ENCODE results near the gene KCNJ9.

KCNJ9 gene

DNA sequence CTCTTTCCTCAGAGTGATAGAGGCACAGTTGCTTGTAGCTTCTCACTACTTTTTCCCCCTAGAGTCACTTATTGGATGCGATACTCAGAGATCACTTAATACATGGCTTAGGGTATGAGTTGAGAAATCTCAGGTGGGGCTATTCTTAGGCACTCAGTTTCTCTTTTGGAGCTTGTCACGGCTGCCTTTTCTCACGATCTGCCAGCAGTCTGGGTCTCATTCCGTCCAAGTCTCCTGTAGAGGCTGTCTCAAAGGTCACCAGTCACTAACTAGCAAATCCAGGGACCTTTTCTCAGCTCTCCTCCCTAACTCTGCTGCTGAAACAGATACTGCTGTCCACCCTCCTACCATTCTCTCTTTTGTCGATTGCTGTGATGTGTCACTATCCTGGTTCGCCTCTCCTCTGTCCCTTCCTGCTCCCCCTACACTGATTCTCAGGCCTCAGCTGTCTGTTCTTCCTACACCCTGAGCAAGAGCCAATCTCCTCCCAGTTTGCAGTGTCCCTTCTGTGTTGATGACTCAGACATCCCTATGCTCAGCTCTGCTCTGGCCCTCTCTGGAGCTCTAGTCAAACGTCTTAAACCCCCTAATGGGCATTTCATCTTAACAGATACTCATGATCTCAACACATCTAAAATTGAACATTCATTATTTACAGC, 46.7 kb downstream of the KCNJ9 start:
- DNase-seq: no peak

DNA sequence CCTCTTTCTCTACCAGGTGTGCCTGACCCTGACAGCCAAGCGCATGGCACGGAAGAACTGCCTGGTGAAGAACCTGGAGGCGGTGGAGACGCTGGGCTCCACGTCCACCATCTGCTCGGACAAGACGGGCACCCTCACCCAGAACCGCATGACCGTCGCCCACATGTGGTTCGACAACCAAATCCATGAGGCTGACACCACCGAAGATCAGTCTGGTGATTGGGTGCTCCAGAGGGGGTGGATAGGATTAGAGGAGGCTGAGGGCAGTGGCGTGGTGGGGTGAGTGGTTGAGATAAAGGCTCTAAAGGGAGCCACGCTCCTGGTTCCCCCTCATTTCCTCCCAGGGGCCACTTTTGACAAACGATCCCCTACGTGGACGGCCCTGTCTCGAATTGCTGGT, 47.3 kb downstream of the KCNJ9 start:
- DNase-seq: no peak

DNA sequence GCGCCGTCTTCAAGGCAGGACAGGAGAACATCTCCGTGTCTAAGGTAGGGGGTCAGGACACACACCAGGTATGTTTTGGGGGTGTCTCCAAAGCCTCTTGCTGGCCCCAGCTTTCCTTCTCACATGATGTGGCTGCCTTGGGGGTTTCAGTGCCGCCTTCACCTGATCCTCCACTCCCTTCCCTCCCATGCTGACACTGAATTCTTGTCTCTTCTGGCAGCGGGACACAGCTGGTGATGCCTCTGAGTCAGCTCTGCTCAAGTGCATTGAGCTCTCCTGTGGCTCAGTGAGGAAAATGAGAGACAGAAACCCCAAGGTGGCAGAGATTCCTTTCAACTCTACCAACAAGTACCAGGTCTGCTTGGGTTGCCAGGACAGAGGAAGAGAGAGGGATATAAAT, 47.7 kb downstream of the KCNJ9 start:
- peak; percentile 5 for DNase-seq

DNA sequence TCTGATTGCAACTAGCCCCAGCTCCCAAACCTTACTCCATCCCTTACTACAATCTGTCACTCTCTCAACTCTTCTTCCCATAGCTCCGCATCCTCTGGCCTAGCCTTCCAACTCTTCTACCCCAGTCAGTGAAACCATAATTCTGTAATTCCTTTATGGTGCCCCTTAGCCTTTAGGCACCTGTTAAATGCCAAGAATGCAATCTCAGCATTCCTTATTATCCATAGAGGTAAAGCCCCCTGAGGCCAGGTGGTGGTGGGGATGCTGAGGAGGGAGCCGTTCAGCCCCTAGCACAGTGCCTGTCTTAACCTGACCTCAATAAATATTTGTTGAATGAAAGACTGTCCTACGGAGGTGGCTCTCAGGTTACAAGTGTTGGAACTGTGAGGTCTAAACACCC, 48.2 kb downstream of the KCNJ9 start:
- DNase-seq: no peak

DNA sequence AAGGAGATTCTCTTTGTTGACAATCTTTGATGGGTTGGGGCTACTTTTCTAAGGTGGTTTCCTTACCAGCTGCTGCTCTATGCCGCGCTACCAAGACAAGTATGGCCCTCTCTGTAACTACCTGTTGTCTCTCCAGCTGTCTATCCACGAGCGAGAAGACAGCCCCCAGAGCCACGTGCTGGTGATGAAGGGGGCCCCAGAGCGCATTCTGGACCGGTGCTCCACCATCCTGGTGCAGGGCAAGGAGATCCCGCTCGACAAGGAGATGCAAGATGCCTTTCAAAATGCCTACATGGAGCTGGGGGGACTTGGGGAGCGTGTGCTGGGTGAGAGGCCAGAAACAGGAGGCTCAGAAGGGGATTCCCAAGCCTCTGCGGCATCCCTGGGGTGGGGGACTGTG, 48.6 kb downstream of the KCNJ9 start:
- no peak for DNase-seq

DNA sequence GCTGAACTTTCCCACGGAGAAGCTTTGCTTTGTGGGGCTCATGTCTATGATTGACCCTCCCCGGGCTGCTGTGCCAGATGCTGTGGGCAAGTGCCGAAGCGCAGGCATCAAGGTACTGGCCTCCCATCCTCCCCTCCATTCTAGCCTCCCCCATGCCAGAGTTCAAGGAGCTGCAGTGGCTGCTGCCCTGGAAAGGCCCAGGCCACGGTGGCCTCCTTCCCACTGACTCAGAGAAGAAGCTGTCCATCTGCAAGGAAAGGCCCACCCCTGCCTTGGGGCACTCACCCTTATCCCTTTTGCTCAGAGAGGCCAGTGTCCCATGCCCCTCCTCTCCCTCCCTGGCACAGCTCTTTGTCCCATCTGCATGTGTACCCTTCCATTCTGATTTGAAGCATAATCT, 49.1 kb downstream of the KCNJ9 start:
- no peak for DNase-seq

DNA sequence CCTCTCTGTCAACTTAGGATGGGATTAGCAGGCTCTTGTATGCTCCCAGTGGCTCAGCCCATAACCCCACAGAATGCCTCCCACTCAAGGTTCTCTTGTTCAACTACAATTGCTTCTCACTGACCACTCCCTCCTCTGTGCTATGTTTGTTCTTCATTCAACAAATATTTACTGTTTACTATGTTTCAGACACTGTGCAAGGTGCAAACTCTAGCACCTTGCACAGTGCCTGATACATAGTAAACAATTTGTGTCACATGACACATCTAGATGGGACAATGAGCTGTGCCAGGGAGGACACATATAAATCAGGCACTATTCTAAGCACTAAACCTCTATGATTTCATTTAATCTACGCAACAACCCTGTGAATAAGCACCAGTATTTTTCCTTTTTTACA, 49.6 kb downstream of the KCNJ9 start:
- no peak for DNase-seq

DNA sequence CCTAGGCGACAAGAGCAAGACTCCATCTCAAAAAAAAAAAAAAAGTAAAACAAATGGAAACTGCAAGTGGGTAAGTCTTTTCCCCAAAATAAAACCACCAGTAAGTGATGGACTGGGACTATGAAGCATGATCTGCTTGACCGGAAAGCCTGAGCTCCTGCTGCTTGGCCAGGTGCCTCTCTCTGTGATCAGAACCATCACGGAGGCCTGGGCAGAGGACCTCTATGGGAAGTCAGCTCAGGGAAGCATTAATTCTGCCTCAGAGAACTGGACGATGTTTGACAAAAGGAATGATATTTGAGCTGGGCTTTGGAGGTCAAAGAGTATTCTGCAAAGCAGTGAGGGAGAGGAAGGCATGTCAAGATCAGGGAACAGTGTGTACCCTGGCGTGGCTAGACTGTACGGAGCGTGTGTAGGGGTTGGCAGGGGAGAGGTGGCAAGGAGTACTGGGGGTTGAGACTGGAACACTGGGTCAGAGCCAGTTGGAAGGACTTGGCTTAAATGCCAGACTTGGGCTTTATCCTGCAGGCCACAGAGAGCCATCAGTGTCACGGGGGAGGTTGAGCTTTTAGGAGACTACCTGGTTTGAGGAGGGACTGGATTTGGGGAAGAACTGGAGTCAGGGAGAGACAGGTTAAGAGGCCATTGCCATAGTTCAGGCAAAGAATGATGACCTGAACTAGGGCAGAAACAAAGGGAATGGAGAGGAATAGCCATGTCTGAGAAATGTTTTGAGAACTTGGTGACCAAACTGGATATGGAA, 50.6 kb downstream of the KCNJ9 start:
- no peak for DNase-seq

DNA sequence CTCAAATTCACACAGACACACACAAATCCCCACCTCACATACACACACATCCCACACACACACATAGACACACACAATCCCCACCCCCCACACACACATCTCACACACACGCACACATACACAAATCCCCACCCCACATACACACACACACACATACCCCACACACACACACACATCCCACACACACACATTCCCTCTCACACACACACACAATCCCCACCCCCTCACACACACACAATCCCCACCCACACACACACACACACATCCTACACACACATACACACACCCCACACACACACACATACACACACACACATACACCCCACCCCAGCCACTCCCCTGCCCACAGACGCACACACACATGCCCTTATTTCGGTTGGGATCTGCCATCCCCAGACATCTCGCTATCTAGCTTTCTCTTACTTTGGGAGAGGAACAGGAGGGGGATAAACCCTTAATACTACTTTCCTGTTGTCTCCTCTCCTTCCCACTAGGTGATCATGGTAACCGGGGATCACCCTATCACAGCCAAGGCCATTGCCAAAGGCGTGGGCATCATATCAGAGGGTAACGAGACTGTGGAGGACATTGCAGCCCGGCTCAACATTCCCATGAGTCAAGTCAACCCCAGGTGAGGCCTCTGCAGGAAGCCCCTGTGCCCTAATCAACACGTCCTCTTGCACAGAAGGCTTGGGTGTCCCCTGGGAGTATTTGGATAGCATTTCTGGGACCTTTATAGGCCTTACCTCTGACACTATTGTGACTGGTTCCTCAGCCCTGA, 52.8 kb downstream of the KCNJ9 start:
- peak; percentile 23 for DNase-seq

DNA sequence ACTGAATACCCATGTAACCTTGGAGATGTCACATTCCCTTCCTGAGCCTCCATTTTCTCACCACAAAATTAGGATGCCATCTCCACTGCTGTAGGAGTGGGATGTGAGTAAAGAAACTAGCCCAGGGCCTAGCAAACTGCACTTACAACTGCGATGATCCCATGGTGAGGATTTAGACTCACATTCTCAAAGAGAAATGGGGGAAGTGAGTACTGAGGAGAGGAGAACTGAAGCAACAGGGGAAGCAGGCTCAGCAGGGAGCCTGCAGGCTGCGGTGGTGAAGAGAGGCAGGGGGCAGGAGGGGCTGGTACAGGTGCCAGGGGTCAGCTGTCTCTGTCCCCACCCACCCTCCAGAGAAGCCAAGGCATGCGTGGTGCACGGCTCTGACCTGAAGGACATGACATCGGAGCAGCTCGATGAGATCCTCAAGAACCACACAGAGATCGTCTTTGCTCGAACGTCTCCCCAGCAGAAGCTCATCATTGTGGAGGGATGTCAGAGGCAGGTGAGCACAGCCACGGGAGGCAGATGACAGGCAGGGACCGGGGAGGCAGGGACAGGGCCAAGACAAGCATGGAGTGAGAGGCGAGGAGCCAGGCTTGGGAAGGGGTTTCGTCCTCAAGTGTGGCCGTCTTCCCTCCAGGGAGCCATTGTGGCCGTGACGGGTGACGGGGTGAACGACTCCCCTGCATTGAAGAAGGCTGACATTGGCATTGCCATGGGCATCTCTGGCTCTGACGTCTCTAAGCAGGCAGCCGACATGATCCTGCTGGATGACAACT, 53.6 kb downstream of the KCNJ9 start:
- DNase-seq: no peak

DNA sequence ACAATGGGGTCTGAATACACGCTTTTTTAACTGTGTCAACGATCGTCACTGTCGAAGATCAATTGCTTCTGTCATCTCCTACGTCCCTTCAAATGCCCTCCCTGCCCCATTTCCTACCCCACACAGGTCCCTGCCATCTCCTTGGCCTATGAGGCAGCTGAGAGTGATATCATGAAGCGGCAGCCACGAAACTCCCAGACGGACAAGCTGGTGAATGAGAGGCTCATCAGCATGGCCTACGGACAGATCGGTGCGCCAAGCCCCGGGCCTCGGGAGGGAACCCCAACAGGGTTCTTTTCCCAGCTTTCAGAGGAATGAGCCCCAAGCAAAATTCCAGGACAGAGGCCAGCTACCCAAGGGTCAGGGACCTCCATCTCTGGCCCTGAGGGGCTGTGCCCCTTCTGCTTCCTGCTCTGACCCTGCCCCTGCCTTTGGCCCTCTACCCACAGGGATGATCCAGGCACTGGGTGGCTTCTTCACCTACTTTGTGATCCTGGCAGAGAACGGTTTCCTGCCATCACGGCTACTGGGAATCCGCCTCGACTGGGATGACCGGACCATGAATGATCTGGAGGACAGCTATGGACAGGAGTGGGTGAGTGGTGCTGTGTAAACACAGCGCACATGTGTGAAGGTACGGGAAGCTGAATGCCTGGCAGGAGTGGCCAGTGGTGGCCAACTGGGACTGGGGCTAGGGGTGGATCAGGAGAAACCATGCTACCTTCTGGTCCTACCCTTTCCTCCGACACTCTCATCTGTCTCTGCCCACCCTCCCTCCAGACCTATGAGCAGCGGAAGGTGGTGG, 55.0 kb downstream of the KCNJ9 start:
- DNase-seq: no peak

DNA sequence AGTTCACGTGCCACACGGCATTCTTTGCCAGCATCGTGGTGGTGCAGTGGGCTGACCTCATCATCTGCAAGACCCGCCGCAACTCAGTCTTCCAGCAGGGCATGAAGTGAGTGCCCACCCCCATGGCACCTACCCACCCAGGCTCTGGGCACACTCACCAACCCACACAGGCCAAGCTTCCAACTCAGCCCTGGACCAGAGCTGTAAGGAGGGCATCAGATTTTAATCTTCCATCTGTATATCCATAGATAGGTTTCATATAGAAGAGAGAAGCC, 55.5 kb downstream of the KCNJ9 start:
- no peak for DNase-seq

DNA sequence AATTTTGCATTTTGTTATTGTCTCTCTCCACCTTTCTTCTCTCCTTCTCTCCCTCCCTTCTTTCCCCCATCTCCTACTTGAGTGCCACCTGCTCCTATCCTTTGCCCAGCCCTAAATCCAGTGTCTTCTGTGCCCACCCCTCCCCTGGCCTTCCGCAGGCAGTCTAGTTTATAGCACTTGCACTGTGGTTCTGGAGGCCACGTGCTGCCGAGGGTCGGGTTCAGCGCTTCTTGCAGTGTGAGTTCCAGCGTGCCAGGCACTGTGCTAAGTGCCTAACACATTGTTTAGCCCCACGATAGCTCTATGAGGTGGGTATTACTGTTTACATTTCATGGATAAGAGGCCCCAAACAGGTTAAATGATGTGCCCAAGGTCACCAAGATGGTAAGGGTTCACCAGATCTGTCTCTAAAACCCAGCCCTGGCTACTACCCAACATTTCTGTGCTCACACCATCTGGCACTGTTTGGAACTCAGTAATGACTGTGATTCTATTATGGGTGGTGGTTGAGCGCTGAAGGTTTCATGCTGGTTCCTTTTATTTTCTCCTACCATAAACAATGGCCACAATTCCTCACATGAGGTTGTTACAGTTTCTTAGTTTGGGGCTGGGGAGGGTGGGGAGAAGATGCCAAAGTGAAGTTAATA, 56.0 kb downstream of the KCNJ9 start:
- DNase-seq: peak; percentile 71

DNA sequence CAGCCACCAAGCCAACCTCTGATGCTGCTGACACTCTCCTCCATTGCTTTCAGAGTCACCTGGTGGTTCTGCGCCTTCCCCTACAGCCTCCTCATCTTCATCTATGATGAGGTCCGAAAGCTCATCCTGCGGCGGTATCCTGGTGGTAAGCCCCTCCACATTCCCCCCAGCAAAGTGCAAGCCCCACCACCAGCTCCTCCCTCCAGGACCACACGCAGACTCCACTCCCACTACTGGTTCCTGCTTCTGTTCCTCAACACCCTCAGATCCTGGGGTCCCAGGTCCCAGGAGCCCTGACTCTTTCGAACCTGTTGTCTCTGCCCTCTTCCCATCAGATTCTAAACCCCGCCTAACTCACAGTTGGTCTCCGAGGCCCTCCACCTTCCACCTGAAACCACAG, 58.5 kb downstream of the KCNJ9 start:
- no peak for DNase-seq
